HCT116 (cell line): ENCODE data around the gene FAN1. TPM values are rescaled to one million over a fixed set of nuclear protein-coding genes. Genes with fewer than 3 reads are reported as not detected.

Experiments
- ATAC-seq: fragments of 200-7000 bp; cut with Tn5 transposase; 2 replicates; pipeline ENCODE4 v1.9.1; 2020; ENCODE audit warnings: mild to moderate bottlenecking, moderate library complexity
- BruUV-seq: library from RNA; stranded (reverse); fragments of 400-500 nt; replicated peaks from 2 replicates; lab custom pipeline; 2021; lab: Mats Ljungman, UMichigan
- CTCF ChIA-PET: fragments of 300-600 bp; sonication (Branson Sonifier 250); formaldehyde crosslinking; loops from one replicate; lab custom pipeline; 2021; ENCODE audit warnings: antibody characterized with exemption; lab: Charles Lee
- POLR2A ChIA-PET: fragments of 300-600, 350-600 bp; sonication (Branson Sonifier 250); formaldehyde crosslinking; loops from one replicate; lab custom pipeline; 2021; ENCODE audit warnings: antibody characterized with exemption; lab: Charles Lee
- RAD21 ChIA-PET, 2 experiments: fragments of 300-600 bp; sonication (Branson Sonifier 250); formaldehyde crosslinking; loops; one replicate each; lab custom pipeline; 2023; ENCODE audit warnings: low total read pairs in 2 of 2; ENCODE audit not compliant: uncharacterized antibody in 2 of 2, unreplicated experiment in 2 of 2, low non-redundant PET in 1 of 2; lab: Charles Lee
- DNase-seq: peaks from one replicate; pipeline ENCODE4 v3.0.0-alpha.2; 2010; ENCODE audit warnings: low read depth, low spot score
- H2AFZ ChIP-seq: fragments of 200-600 bp; shearing (Covaris generic), sonication (generic); 2 replicates; pipeline ENCODE4 v1.6.1; 2017; ENCODE audit warnings: low read depth, mixed run types, mixed read lengths, antibody characterized with exemption, low read length; ENCODE audit not compliant: poor library complexity, severe bottlenecking
- H3K27ac ChIP-seq: 2 replicates; pipeline ENCODE4 v1.5.1; 2012; ENCODE audit warnings: low read depth, low read length
- H3K27me3 ChIP-seq: fragments of 200-600 bp; sonication (generic); 2 replicates; pipeline ENCODE4 v1.6.1; 2016; ENCODE audit warnings: mixed run types, low read length, mixed read lengths; ENCODE audit not compliant: insufficient read depth
- H3K36me3 ChIP-seq, 2 experiments: fragments of 200-500 bp in 1 of 2; fragments of 200-600 bp in 1 of 2; sonication (Bioruptor generic) in 1 of 2; sonication (generic) in 1 of 2; 2 replicates each; pipeline versions ENCODE4 v1.5.1 to v1.6.1; 2014 to 2016; ENCODE audit warnings: low read length in 2 of 2, inconsistent platforms in 1 of 2, mixed read lengths in 1 of 2, mixed run types in 1 of 2; ENCODE audit not compliant: insufficient read depth in 2 of 2, control insufficient read depth in 1 of 2
- H3K4me1 ChIP-seq, 2 experiments: fragments of 200-600 bp in 1 of 2; sonication (generic) in 1 of 2; 2 replicates each; pipeline versions ENCODE4 v1.5.1 to v1.6.1; 2012 to 2017; ENCODE audit warnings: low read length in 2 of 2, inconsistent platforms in 1 of 2, mild to moderate bottlenecking in 1 of 2, mixed read lengths in 1 of 2, mixed run types in 1 of 2, moderate library complexity in 1 of 2; ENCODE audit not compliant: insufficient read depth in 2 of 2, control insufficient read depth in 1 of 2
- H3K4me2 ChIP-seq: fragments of 200-600 bp; sonication (generic); 2 replicates; pipeline ENCODE4 v1.6.1; 2017; ENCODE audit warnings: mixed run types, low read length, mixed read lengths
- H3K4me3 ChIP-seq, 2 experiments: fragments of 200-600 bp in 1 of 2; sonication (generic) in 1 of 2; replicated peaks in 1 of 2; 2 replicates each; pipeline ENCODE4 v1.5.1; 2011 to 2016; ENCODE audit warnings: low read length in 2 of 2, control low read depth in 1 of 2, low read depth in 1 of 2, mild to moderate bottlenecking in 1 of 2, mixed read lengths in 1 of 2, mixed run types in 1 of 2
- H3K79me2 ChIP-seq: fragments of 200-600 bp; sonication (generic); 2 replicates; pipeline ENCODE4 v1.6.1; 2017; ENCODE audit warnings: mild to moderate bottlenecking, mixed run types, low read length, moderate library complexity, mixed read lengths; ENCODE audit not compliant: insufficient read depth
- H3K9ac ChIP-seq: fragments of 200-600 bp; sonication (generic); 2 replicates; pipeline ENCODE4 v1.6.1; 2016; ENCODE audit warnings: low read length, mixed read lengths
- H3K9me2 ChIP-seq: fragments of 200-600 bp; sonication (generic), shearing (Covaris generic); 2 replicates; pipeline ENCODE4 v1.6.1; 2017; ENCODE audit warnings: mixed run types, mild to moderate bottlenecking, moderate library complexity; ENCODE audit not compliant: insufficient read depth
- H3K9me3 ChIP-seq, 2 experiments: fragments of 200-500 bp in 1 of 2; fragments of 200-600 bp in 1 of 2; sonication (Bioruptor generic) in 1 of 2; sonication (generic) in 1 of 2; 2 replicates each; pipeline ENCODE4 v1.6.1; 2014 to 2017; ENCODE audit warnings: low read length in 2 of 2, mixed read lengths in 2 of 2, inconsistent platforms in 1 of 2, low read depth in 1 of 2, mild to moderate bottlenecking in 1 of 2, mixed run types in 1 of 2, moderate library complexity in 1 of 2; ENCODE audit not compliant: control insufficient read depth in 1 of 2, insufficient read depth in 1 of 2
- H4K20me1 ChIP-seq: fragments of 200-600 bp; sonication (generic), shearing (Covaris generic); 2 replicates; pipeline ENCODE4 v1.6.1; 2017; ENCODE audit warnings: mixed run types, mild to moderate bottlenecking, moderate library complexity; ENCODE audit not compliant: insufficient read depth
- CBX3 ChIP-seq: IDR thresholded peaks from 2 replicates; pipeline ENCODE4 v1.6.1; 2012; ENCODE audit warnings: low read depth
- CTCF ChIP-seq, 3 experiments: fragments of 200-600 bp in 1 of 3; sonication (generic) in 1 of 3; IDR thresholded peaks in 2 of 3; conservative IDR thresholded peaks in 1 of 3; 2 replicates each; pipeline ENCODE4 v1.5.1; 2012 to 2017; ENCODE audit warnings: low read depth in 2 of 3, low read length in 2 of 3, antibody characterized with exemption in 1 of 3, borderline replicate concordance in 1 of 3, control low read depth in 1 of 3, mild to moderate bottlenecking in 1 of 3, mixed read lengths in 1 of 3, mixed run types in 1 of 3, moderate library complexity in 1 of 3; ENCODE audit not compliant: insufficient read depth in 1 of 3
- EGR1 ChIP-seq: IDR thresholded peaks from 2 replicates; pipeline ENCODE4 v1.6.1; 2012; ENCODE audit warnings: low read depth
- ELF1 ChIP-seq: IDR thresholded peaks from 2 replicates; pipeline ENCODE4 v1.6.1; 2012; ENCODE audit warnings: low read depth, borderline replicate concordance
- EZH2 ChIP-seq: fragments of 200-600 bp; sonication (generic); IDR thresholded peaks from 2 replicates; pipeline ENCODE4 v1.6.1; 2017; ENCODE audit warnings: antibody characterized with exemption, mixed run types
- FOSL1 ChIP-seq: IDR thresholded peaks from 2 replicates; pipeline ENCODE4 v1.6.1; 2012; ENCODE audit warnings: low read depth
- JUND ChIP-seq: IDR thresholded peaks from 2 replicates; pipeline ENCODE4 v1.6.1; 2012
- POLR2A ChIP-seq: IDR thresholded peaks from 2 replicates; pipeline ENCODE4 v1.7.0; 2011; ENCODE audit warnings: borderline replicate concordance; ENCODE audit not compliant: insufficient read depth, insufficient read length; ENCODE audit errors: extremely low read depth
- RAD21 ChIP-seq: IDR thresholded peaks from 2 replicates; pipeline ENCODE4 v1.6.1; 2012; ENCODE audit warnings: low read depth, mild to moderate bottlenecking
- SIN3A ChIP-seq: IDR thresholded peaks from 2 replicates; pipeline ENCODE4 v1.6.1; 2012; ENCODE audit warnings: low read depth
- SP1 ChIP-seq: IDR thresholded peaks from 2 replicates; pipeline ENCODE4 v1.6.1; 2012; ENCODE audit warnings: low read depth
- TCF7L2 ChIP-seq: IDR thresholded peaks from 2 replicates; pipeline ENCODE4 v1.7.0; 2011; ENCODE audit warnings: borderline replicate concordance, inconsistent platforms; ENCODE audit not compliant: insufficient read depth, insufficient read length; ENCODE audit errors: extremely low read depth
- YY1 ChIP-seq: IDR thresholded peaks from 2 replicates; pipeline ENCODE4 v1.6.1; 2011; ENCODE audit warnings: low read length, low read depth, moderate library complexity, mild to moderate bottlenecking; ENCODE audit not compliant: insufficient replicate concordance; ENCODE audit errors: extremely low read depth
- intact Hi-C: fragments of 100-400 bp; cut with micrococcal nuclease; formaldehyde crosslinking; loops from 2 replicates; pipeline ENCODE4 v1.10.0; 2022
- total RNA-seq: library from RNA; stranded (reverse); gene quantifications from one replicate; pipeline ENCODE4 v1.2.1, GENCODE V29; 2021; ENCODE audit not compliant: unreplicated experiment
- TF ChIP-seq, protein P1 (sequence below): IDR thresholded peaks from 2 replicates; pipeline ENCODE4 v1.6.1; 2012
- TF ChIP-seq, protein P2 (sequence below): IDR thresholded peaks from 2 replicates; pipeline ENCODE4 v1.6.1; 2012; ENCODE audit warnings: low read depth

Gene FAN1
- total RNA-seq, 1 experiment from 2014 or later = 17.4 TPM

GRCh38 chr15:30956216-30957124 lies 52.8 kb downstream of the FAN1 start:
- DNase-seq = no peak
- POLR2A ChIA-PET = no interaction called here
- peaks cover 19 to 25% of the 10 kb centered on the region in 2 experiments for H3K4me1 ChIP-seq

GRCh38 chr15:30958219-30958618 lies 54.5 kb downstream of the FAN1 start:
- Histone ChIP-seq H3K36me3 (peaks cover 1 to 9% of the 10 kb centered on the region in 2 experiments; a peak in 3 of 4 replicates), H3K4me1 (peaks cover 19 to 25% of the 10 kb centered on the region in 2 experiments), H3K9ac (no peak overlapping the region), H2AFZ (no peak overlapping the region), H4K20me1 (no peaks in the 10 kb centered on the region), H3K9me2 (no peaks in the 10 kb centered on the region), H3K9me3 (no peaks in the 10 kb centered on the region), H3K27me3 (no peaks in the 10 kb centered on the region), H3K79me2 (no peaks in the 10 kb centered on the region), H3K27ac (no peak overlapping the region), H3K4me3 (no peak overlapping the region), H3K4me2 (no peak overlapping the region)
- POLR2A ChIA-PET = no interaction called here
- BruUV-seq = no TSS peak
- ATAC-seq (no peak), DNase-seq (no peak)
- intact Hi-C loops = no loop called here
- CTCF ChIA-PET = no interaction called here
- RAD21 ChIA-PET = no interaction called here
- TF ChIP-seq POLR2A (no peak), EZH2 (no peak), JUND (no peak), ELF1 (no peak), CTCF (IDR thresholded peaks at IDR 0.05 in 2 of 3, conservative IDR thresholded peaks at IDR 0.05 in 1 of 3; ENCODE audit: borderline replicate concordance in 1 of 3, insufficient read depth in 1 of 3, low read depth in 2 of 3, low read length in 2 of 3) (no peak), FOSL1 (no peak), RAD21 (no peak), EGR1 (no peak), YY1 (no peak), TCF7L2 (no peak), SIN3A (no peak), CBX3 (no peak)
- TF ChIP-seq, protein P1, sequence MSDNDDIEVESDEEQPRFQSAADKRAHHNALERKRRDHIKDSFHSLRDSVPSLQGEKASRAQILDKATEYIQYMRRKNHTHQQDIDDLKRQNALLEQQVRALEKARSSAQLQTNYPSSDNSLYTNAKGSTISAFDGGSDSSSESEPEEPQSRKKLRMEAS = no peak
- TF ChIP-seq, protein P2, sequence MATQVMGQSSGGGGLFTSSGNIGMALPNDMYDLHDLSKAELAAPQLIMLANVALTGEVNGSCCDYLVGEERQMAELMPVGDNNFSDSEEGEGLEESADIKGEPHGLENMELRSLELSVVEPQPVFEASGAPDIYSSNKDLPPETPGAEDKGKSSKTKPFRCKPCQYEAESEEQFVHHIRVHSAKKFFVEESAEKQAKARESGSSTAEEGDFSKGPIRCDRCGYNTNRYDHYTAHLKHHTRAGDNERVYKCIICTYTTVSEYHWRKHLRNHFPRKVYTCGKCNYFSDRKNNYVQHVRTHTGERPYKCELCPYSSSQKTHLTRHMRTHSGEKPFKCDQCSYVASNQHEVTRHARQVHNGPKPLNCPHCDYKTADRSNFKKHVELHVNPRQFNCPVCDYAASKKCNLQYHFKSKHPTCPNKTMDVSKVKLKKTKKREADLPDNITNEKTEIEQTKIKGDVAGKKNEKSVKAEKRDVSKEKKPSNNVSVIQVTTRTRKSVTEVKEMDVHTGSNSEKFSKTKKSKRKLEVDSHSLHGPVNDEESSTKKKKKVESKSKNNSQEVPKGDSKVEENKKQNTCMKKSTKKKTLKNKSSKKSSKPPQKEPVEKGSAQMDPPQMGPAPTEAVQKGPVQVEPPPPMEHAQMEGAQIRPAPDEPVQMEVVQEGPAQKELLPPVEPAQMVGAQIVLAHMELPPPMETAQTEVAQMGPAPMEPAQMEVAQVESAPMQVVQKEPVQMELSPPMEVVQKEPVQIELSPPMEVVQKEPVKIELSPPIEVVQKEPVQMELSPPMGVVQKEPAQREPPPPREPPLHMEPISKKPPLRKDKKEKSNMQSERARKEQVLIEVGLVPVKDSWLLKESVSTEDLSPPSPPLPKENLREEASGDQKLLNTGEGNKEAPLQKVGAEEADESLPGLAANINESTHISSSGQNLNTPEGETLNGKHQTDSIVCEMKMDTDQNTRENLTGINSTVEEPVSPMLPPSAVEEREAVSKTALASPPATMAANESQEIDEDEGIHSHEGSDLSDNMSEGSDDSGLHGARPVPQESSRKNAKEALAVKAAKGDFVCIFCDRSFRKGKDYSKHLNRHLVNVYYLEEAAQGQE = no peak

More at GRCh38 chr15:30956216-30957124, 52.8 kb downstream of the FAN1 start:
- BruUV-seq = no TSS peak
- Histone ChIP-seq H4K20me1 (no peaks in the 10 kb centered on the region), H3K9ac (no peak overlapping the region), H3K9me3 (no peaks in the 10 kb centered on the region)
- intact Hi-C loops = no loop called here
- CTCF ChIA-PET = no interaction called here
- no peak for TF ChIP-seq SP1
- TF ChIP-seq, all 23 proteins: peak for 0
- no peaks in the 10 kb centered on the region for H3K79me2 ChIP-seq
- no peak for ATAC-seq
- H3K4me2 ChIP-seq = no peak overlapping the region
- RAD21 ChIA-PET = no interaction called here
- H3K27ac ChIP-seq = no peak overlapping the region
- H2AFZ ChIP-seq = no peak overlapping the region
- H3K4me3 ChIP-seq = no peak overlapping the region
- peaks cover 12% of the 10 kb centered on the region in 2 experiments; a peak in 3 of 4 replicates for H3K36me3 ChIP-seq
- no peaks in the 10 kb centered on the region for H3K27me3 ChIP-seq
- no peaks in the 10 kb centered on the region for H3K9me2 ChIP-seq
